ENCODE data around the gene KCNAB2.

Gene KCNAB2

GRCh38 chr1:6108476-6108875, 62.8 kb downstream of the KCNAB2 start:
- no peak overlapping the region for H3K27ac Mint-ChIP-seq

GRCh38 chr1:6108937-6109614, 63.4 kb downstream of the KCNAB2 start:
- Mint-ChIP-seq H3K27me3 (ENCODE audit: low read depth) (peaks cover 5% of the 10 kb centered on the region), H3K4me3 (no peak overlapping the region), H3K27ac (no peak overlapping the region), H3K4me1 (ENCODE audit: low read depth) (no peaks in the 10 kb centered on the region), H3K36me3 (ENCODE audit: low read depth) (no peaks in the 10 kb centered on the region), H3K9me3 (no peaks in the 10 kb centered on the region)
- DNase-seq (ENCODE audit: low spot score) = peak; percentile 35

More at GRCh38 chr1:6108476-6108875, 62.8 kb downstream of the KCNAB2 start:
- no peak for DNase-seq (ENCODE audit: low spot score)
- no peaks in the 10 kb centered on the region for H3K4me1 Mint-ChIP-seq (ENCODE audit: low read depth)
- peaks cover 5% of the 10 kb centered on the region for H3K27me3 Mint-ChIP-seq (ENCODE audit: low read depth)
- no peaks in the 10 kb centered on the region for H3K9me3 Mint-ChIP-seq
- no peaks in the 10 kb centered on the region for H3K36me3 Mint-ChIP-seq (ENCODE audit: low read depth)
- no peak overlapping the region for H3K4me3 Mint-ChIP-seq

DNA sequence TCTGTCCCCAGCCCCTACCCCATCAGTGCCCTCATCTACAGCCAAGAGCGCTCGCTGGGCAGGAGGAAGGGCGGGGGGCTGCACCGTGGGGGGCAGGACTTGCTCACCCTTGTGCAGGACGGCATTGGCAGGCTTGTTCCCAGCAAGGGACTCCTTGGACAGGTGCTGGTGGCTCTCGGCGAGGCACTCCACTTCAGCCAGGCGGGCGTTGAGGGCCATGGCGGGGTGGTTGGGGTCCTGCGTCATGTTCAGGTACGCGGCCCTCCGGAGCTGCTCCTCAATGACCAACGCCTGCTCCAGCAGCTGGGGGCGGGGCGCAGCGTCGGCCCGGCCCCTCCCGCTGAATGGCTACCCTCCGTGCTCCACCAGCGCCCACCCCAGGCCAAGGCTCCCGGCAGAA, 64.0 kb downstream of the KCNAB2 start:
- peaks cover 5% of the 10 kb centered on the region for H3K27me3 Mint-ChIP-seq (ENCODE audit: low read depth)
- no peak overlapping the region for H3K4me3 Mint-ChIP-seq
- no peaks in the 10 kb centered on the region for H3K9me3 Mint-ChIP-seq
- no peak for DNase-seq (ENCODE audit: low spot score)
- no peaks in the 10 kb centered on the region for H3K4me1 Mint-ChIP-seq (ENCODE audit: low read depth)
- H3K36me3 Mint-ChIP-seq (ENCODE audit: low read depth) = no peaks in the 10 kb centered on the region
- H3K27ac Mint-ChIP-seq = no peak overlapping the region

GRCh38 chr1:6110326-6110725, 64.6 kb downstream of the KCNAB2 start:
- peaks cover 5% of the 10 kb centered on the region for H3K27me3 Mint-ChIP-seq (ENCODE audit: low read depth)
- no peaks in the 10 kb centered on the region for H3K36me3 Mint-ChIP-seq (ENCODE audit: low read depth)

GRCh38 chr1:6111571-6111970, 65.9 kb downstream of the KCNAB2 start:
- Mint-ChIP-seq H3K27ac (no peak overlapping the region), H3K4me1 (ENCODE audit: low read depth) (peaks cover under 1% of the 10 kb centered on the region), H3K4me3 (no peak overlapping the region), H3K36me3 (ENCODE audit: low read depth) (no peaks in the 10 kb centered on the region), H3K27me3 (ENCODE audit: low read depth) (peaks cover 6% of the 10 kb centered on the region), H3K9me3 (peaks cover under 1% of the 10 kb centered on the region)
- no peak for DNase-seq (ENCODE audit: low spot score)

More at GRCh38 chr1:6110326-6110725, 64.6 kb downstream of the KCNAB2 start:
- Mint-ChIP-seq H3K9me3 (no peaks in the 10 kb centered on the region), H3K4me3 (no peak overlapping the region), H3K4me1 (ENCODE audit: low read depth) (no peaks in the 10 kb centered on the region), H3K27ac (no peak overlapping the region)
- DNase-seq (ENCODE audit: low spot score) = no peak

GRCh38 chr1:6111991-6112689, 66.5 kb downstream of the KCNAB2 start:
- H3K27ac Mint-ChIP-seq = no peak overlapping the region
- peaks cover 11% of the 10 kb centered on the region for H3K27me3 Mint-ChIP-seq (ENCODE audit: low read depth)
- H3K4me3 Mint-ChIP-seq = no peak overlapping the region
- H3K36me3 Mint-ChIP-seq (ENCODE audit: low read depth) = no peaks in the 10 kb centered on the region
- no peak for DNase-seq (ENCODE audit: low spot score)
- peaks cover 2% of the 10 kb centered on the region for H3K4me1 Mint-ChIP-seq (ENCODE audit: low read depth)
- peaks cover 6% of the 10 kb centered on the region for H3K9me3 Mint-ChIP-seq

GRCh38 chr1:6112690-6113005, 67.0 kb downstream of the KCNAB2 start:
- Mint-ChIP-seq H3K4me3 (no peak overlapping the region), H3K27ac (no peak overlapping the region), H3K36me3 (ENCODE audit: low read depth) (no peaks in the 10 kb centered on the region), H3K27me3 (ENCODE audit: low read depth) (peaks cover 12% of the 10 kb centered on the region), H3K4me1 (ENCODE audit: low read depth) (peaks cover 2% of the 10 kb centered on the region), H3K9me3 (peaks cover 7% of the 10 kb centered on the region)
- DNase-seq (ENCODE audit: low spot score) = no peak

- DNase-seq (ENCODE audit: low spot score) = no peak
- Mint-ChIP-seq H3K9me3 (peaks cover 7% of the 10 kb centered on the region), H3K4me3 (no peak overlapping the region), H3K4me1 (ENCODE audit: low read depth) (peaks cover 2% of the 10 kb centered on the region), H3K36me3 (ENCODE audit: low read depth) (no peaks in the 10 kb centered on the region), H3K27me3 (ENCODE audit: low read depth) (peaks cover 12% of the 10 kb centered on the region), H3K27ac (no peak overlapping the region)
These were observed 67.4 kb downstream of the KCNAB2 start for GRCh38 chr1:6113116-6113515.

- no peaks in the 10 kb centered on the region for H3K36me3 Mint-ChIP-seq (ENCODE audit: low read depth)
- no peak overlapping the region for H3K27ac Mint-ChIP-seq
- peaks cover 12% of the 10 kb centered on the region for H3K27me3 Mint-ChIP-seq (ENCODE audit: low read depth)
- no peak overlapping the region for H3K4me3 Mint-ChIP-seq
- H3K4me1 Mint-ChIP-seq (ENCODE audit: low read depth) = peaks cover 2% of the 10 kb centered on the region
- peaks cover 7% of the 10 kb centered on the region for H3K9me3 Mint-ChIP-seq
- no peak for DNase-seq (ENCODE audit: low spot score)
These were observed 68.1 kb downstream of the KCNAB2 start for GRCh38 chr1:6113745-6114144.

DNA sequence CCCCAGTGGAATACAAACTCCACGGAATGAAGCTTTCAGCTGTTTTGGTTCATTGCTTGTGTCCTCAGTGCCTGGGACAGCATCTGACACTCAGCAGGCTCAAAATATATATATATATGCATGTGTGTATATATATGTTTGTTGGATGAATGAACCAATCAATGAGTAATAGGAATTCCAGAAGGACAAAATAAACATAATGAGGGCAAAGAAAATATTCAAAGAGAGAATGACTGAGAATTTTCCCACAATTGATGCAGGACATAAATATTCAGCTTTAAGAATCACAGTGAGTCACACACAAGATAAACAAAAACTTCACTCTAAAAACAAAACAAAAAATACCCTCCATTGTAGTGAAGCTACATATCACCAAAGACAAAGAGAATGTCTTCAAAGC, 70.4 kb downstream of the KCNAB2 start:
- Mint-ChIP-seq H3K4me3 (no peak overlapping the region), H3K27me3 (ENCODE audit: low read depth) (peaks cover 14% of the 10 kb centered on the region), H3K36me3 (ENCODE audit: low read depth) (no peaks in the 10 kb centered on the region), H3K9me3 (peaks cover 7% of the 10 kb centered on the region), H3K27ac (no peak overlapping the region), H3K4me1 (ENCODE audit: low read depth) (peaks cover 2% of the 10 kb centered on the region)
- no peak for DNase-seq (ENCODE audit: low spot score)

GRCh38 chr1:6117064-6117463, 71.4 kb downstream of the KCNAB2 start:
- peaks cover 2% of the 10 kb centered on the region for H3K4me1 Mint-ChIP-seq (ENCODE audit: low read depth)
- H3K9me3 Mint-ChIP-seq = peaks cover 7% of the 10 kb centered on the region

DNA sequence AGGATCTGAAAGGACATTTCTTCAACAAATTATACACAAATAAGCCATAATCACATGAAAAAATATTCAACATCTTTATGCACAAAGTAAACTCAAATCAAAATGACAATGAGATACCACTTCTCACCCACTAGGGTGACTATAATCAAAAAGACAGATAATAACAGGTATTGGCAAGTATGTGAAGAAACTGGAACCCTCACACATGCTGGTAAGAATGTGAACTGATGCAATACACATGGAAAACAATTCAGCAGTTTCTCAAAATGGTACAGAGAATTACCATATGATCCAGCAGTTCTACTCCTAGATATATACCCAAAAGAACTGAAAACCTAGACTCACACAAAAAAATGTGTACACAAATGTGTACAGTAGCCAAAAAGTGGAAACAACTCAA, 71.9 kb downstream of the KCNAB2 start:
- H3K4me1 Mint-ChIP-seq (ENCODE audit: low read depth) = peaks cover 2% of the 10 kb centered on the region
- no peaks in the 10 kb centered on the region for H3K36me3 Mint-ChIP-seq (ENCODE audit: low read depth)
- H3K9me3 Mint-ChIP-seq = peaks cover 7% of the 10 kb centered on the region
- no peak overlapping the region for H3K27ac Mint-ChIP-seq
- no peak for DNase-seq (ENCODE audit: low spot score)
- H3K4me3 Mint-ChIP-seq = no peak overlapping the region
- peaks cover 14% of the 10 kb centered on the region for H3K27me3 Mint-ChIP-seq (ENCODE audit: low read depth)

More at GRCh38 chr1:6117064-6117463, 71.4 kb downstream of the KCNAB2 start:
- Mint-ChIP-seq H3K36me3 (ENCODE audit: low read depth) (no peaks in the 10 kb centered on the region), H3K4me3 (no peak overlapping the region), H3K27me3 (ENCODE audit: low read depth) (peaks cover 14% of the 10 kb centered on the region), H3K27ac (no peak overlapping the region)
- DNase-seq (ENCODE audit: low spot score) = no peak

DNA sequence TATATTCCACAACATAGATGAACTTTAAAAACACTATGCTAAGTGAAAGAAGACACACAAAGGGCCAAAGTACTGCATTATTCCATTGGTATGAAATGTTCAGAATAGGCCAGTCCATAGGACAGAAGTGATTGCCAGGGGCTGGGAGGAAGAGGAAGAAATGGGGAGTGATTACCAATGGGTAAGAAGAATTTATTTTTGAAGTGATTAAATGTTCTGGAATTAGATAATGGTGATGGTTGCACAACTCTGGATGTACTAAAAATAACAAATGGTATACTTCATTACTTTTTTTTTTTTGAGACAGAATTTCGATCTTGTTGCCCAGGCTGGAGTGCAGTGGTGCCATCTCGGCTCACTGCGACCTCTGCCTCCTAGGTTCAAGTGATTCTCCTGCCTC, 72.7 kb downstream of the KCNAB2 start:
- no peak overlapping the region for H3K27ac Mint-ChIP-seq
- peaks cover 2% of the 10 kb centered on the region for H3K4me1 Mint-ChIP-seq (ENCODE audit: low read depth)
- H3K27me3 Mint-ChIP-seq (ENCODE audit: low read depth) = peaks cover 10% of the 10 kb centered on the region
- no peak for DNase-seq (ENCODE audit: low spot score)
- no peak overlapping the region for H3K4me3 Mint-ChIP-seq
- H3K9me3 Mint-ChIP-seq = peaks cover 7% of the 10 kb centered on the region
- H3K36me3 Mint-ChIP-seq (ENCODE audit: low read depth) = no peaks in the 10 kb centered on the region

DNA sequence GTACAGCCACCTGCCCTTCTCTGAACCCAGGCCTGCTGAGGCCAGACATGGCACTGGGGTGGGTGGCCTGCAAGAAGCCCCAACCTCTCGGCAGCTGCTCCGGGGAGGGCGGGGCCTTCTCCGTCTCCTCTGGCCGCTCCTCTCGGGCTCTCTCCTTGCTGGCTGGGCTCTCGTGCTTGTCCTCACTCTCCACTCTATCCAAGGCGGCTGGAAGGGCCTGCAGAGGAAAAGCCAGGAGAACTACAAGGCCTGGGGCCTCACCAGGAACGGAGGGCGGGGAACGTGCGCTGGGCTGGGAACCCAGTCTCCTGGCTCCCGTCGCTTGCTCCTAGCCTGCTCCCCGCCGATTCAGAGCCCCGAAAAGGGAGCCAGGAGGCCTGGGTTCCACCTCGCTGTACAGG, 75.3 kb downstream of the KCNAB2 start:
- Mint-ChIP-seq H3K27me3 (ENCODE audit: low read depth) (peaks cover 9% of the 10 kb centered on the region), H3K36me3 (ENCODE audit: low read depth) (no peaks in the 10 kb centered on the region)
- DNase-seq (ENCODE audit: low spot score) = no peak

More for the DNA sequence above, 75.3 kb downstream of the KCNAB2 start:
- Mint-ChIP-seq H3K9me3 (peaks cover 7% of the 10 kb centered on the region), H3K4me1 (ENCODE audit: low read depth) (peaks cover 2% of the 10 kb centered on the region), H3K4me3 (no peak overlapping the region), H3K27ac (no peak overlapping the region)

Measured in T-helper 2 cell treated with Interferon-gamma antibody and Interleukin-4, amounts not matched to agents 5 μg/mL and 100 μg/mL, for 36 hours (primary cell).